Panc1 (cell line): ENCODE results near the gene MAMLD1.

Experiments used
- POLR2AphosphoS5 ChIP-seq: IDR thresholded peaks from 2 replicates; pipeline ENCODE4 v1.6.1; 2012; ENCODE audit warnings: mild to moderate bottlenecking, low read depth, low read length, moderate library complexity
- SIN3A ChIP-seq: IDR thresholded peaks from 2 replicates; pipeline ENCODE4 v1.6.1; 2012; ENCODE audit warnings: low read depth, mild to moderate bottlenecking, low read length, moderate library complexity, borderline replicate concordance; ENCODE audit not compliant: insufficient read depth
- TCF7L2 ChIP-seq: IDR thresholded peaks from 2 replicates; pipeline ENCODE4 v1.6.1; 2011; ENCODE audit warnings: mild to moderate bottlenecking, low read depth, low read length, inconsistent platforms
- TF ChIP-seq, protein P1 (sequence below): fragments of 450-650 bp; IDR thresholded peaks from 2 replicates; pipeline ENCODE4 v1.5.1; 2017; ENCODE audit warnings: mild to moderate bottlenecking
- TF ChIP-seq, protein P2 (sequence below), 2 experiments: IDR thresholded peaks; 2 replicates each; pipeline ENCODE4 v1.6.1; 2011 to 2012; ENCODE audit warnings: low read depth in 2 of 2, control low read depth in 1 of 2, low read length in 1 of 2, mild to moderate bottlenecking in 1 of 2, moderate library complexity in 1 of 2; ENCODE audit not compliant: insufficient read depth in 1 of 2

- TF ChIP-seq, protein P1, sequence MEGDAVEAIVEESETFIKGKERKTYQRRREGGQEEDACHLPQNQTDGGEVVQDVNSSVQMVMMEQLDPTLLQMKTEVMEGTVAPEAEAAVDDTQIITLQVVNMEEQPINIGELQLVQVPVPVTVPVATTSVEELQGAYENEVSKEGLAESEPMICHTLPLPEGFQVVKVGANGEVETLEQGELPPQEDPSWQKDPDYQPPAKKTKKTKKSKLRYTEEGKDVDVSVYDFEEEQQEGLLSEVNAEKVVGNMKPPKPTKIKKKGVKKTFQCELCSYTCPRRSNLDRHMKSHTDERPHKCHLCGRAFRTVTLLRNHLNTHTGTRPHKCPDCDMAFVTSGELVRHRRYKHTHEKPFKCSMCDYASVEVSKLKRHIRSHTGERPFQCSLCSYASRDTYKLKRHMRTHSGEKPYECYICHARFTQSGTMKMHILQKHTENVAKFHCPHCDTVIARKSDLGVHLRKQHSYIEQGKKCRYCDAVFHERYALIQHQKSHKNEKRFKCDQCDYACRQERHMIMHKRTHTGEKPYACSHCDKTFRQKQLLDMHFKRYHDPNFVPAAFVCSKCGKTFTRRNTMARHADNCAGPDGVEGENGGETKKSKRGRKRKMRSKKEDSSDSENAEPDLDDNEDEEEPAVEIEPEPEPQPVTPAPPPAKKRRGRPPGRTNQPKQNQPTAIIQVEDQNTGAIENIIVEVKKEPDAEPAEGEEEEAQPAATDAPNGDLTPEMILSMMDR: no peak
- no peak for TF ChIP-seq TCF7L2
- no peak for TF ChIP-seq SIN3A
- TF ChIP-seq, protein P2, sequence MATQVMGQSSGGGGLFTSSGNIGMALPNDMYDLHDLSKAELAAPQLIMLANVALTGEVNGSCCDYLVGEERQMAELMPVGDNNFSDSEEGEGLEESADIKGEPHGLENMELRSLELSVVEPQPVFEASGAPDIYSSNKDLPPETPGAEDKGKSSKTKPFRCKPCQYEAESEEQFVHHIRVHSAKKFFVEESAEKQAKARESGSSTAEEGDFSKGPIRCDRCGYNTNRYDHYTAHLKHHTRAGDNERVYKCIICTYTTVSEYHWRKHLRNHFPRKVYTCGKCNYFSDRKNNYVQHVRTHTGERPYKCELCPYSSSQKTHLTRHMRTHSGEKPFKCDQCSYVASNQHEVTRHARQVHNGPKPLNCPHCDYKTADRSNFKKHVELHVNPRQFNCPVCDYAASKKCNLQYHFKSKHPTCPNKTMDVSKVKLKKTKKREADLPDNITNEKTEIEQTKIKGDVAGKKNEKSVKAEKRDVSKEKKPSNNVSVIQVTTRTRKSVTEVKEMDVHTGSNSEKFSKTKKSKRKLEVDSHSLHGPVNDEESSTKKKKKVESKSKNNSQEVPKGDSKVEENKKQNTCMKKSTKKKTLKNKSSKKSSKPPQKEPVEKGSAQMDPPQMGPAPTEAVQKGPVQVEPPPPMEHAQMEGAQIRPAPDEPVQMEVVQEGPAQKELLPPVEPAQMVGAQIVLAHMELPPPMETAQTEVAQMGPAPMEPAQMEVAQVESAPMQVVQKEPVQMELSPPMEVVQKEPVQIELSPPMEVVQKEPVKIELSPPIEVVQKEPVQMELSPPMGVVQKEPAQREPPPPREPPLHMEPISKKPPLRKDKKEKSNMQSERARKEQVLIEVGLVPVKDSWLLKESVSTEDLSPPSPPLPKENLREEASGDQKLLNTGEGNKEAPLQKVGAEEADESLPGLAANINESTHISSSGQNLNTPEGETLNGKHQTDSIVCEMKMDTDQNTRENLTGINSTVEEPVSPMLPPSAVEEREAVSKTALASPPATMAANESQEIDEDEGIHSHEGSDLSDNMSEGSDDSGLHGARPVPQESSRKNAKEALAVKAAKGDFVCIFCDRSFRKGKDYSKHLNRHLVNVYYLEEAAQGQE (IDR thresholded peaks at IDR 0.05; ENCODE audit: insufficient read depth in 1 of 2, low read depth in 2 of 2, low read length in 1 of 2): no peak
- TF ChIP-seq POLR2AphosphoS5: no peak
Measured at GRCh38 chrX:150460781-150461180, 97.7 kb downstream of the MAMLD1 start.
